DMS114 treated with DMSO at 0.1 percent for 48 hours (cell line): Measurements from ENCODE around the gene MRPS21.

Experiments
- DNase-seq: peaks from one replicate; lab custom pipeline; 2025; ENCODE audit not compliant: unreplicated experiment; lab: John Stamatoyannopoulos, UW

Gene MRPS21

GRCh38 chr1:150293433-150294253, at the start of gene MRPS21:
TSS of gene MRPS21 (plus strand) at chr1:150293861. CDS start at chr1:150294367, 506 bp downstream.
- peak; percentile 98 for DNase-seq

DNA sequence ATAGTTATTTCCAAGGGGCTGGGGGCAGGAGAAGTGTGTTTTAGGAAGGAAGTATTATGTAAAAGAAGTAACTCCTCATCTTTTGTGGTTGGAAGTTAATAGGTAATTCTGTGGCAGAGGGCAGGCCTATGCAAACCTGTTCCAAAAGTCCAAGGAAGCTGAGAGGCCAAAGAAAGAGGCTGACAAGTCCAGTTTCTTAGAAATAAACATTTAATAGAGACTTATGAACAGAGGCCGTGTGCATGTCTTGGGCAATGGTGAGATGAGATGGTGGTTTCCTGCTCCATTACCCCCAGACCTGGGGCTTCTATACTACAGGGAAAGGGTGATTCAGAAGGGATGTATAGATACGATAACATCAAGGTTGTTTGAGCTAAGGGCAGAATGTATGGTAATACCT, 43.7 kb upstream of the MRPS21 start:
- DNase-seq: no peak

DNA sequence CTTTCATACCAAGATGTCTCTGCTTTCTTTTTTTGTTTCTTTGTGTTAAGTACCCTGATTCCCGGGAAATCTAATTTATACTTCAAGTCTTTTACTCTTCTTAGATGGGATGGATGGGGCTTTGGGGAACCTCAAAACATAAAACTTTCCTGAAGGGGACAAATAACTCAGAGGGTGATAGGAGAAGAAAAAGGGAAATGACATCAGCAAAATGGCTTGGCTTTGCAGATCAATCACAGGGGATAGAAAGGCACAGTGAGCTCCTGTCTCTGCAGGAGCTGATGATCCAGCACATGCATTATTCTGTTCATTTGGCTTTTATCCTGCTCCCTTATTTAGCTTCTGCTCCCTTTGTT, 37.5 kb upstream of the MRPS21 start:
- no peak for DNase-seq

DNA sequence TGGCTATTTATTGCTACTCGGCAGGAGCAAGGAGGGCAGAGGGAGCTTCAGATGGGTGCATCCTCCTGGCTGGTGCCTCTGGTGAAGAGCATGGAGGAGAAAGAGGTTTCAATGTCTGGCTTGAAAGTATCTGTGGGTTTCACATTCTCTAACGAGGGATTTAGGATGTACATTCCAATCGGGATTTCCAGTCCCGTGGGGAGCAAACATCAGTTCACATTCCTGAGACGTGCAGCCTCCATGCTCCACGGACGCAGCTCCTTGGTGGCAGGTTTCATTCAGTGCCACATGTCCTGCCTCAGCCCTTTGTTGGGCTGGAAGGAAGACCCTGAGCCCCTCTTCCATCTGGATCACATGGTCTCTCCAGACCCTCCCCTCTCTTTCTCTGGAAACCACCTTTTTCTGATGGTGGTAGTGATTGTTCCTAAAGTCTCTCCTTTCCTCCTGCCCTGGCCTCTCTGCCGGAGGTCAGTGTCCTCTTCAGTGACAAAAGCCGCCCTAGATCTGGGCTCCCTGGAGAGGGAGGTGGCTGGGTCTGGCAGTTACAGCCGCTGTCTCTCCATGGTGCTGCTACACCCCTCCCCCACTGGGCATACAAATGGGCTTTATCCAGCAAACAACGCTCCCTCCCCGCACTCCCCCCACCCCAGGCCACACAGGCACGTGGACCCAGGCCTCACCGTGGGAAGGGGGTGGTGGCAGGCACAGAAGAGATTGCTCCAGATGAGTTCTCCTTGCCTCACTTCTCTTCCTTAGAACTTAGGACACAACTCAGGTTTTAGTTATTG, 36.9 kb upstream of the MRPS21 start:
- no peak for DNase-seq

DNA sequence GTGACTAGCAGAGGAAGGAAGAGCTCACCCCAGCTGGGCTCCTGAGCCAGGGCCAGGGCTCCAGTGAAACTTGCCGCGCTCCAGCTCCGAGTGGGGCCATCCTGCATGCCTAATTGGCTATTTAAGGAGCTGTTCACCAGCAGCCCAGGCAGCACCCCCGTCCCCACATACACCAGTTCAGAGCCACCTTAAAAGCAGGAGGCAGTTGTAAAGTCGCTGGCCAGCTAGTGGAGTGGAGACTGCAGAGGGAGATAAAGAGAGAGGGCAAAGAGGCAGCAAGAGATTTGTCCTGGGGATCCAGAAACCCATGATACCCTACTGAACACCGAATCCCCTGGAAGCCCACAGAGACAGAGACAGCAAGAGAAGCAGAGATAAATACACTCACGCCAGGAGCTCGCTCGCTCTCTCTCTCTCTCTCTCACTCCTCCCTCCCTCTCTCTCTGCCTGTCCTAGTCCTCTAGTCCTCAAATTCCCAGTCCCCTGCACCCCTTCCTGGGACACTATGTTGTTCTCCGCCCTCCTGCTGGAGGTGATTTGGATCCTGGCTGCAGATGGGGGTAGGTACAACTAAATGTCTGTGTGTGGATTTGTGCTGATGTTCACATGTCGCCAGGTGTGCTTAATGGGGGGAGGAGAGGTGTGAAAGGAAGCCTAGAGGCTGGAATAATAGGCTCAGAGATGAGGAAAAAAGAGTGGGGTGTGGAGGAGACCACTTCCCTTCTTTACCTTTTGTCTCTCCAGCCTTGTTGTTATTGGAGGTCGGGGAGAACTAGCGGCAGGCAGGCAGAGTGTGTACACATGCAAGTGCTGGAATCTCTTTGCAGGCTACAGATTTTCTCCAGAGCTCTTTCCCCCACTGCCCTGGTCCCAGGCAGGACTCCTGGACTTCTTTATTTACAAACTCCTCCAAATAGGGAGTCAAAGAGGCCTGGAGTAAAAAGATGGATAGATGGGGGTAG, 35.8 kb upstream of the MRPS21 start, which contains the start of gene CA14:
CA14 (plus strand) TSS at position 151 of the 962 bp plus-strand sequence; CDS start at position 506, 355 bp downstream.
- no peak for DNase-seq

DNA sequence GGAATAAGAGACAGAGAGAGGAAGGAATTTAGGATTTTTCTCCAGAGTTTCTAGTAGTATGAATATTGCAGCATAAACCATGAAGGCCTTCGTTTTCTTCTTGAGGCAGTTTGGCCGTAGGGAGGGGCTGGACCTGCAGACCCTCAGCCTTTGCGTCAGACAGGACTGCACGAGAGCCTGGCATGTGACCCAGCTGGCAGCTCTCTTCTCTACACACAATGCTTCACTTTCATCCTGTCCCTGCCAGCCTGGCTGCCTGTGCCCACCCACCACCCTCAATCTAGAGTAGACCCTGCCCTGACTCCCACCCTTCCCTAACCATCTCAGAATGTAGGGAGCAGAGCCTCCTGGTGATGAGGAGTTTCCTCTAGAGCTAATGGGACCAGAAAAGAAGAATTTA, 34.4 kb upstream of the MRPS21 start:
- no peak for DNase-seq

DNA sequence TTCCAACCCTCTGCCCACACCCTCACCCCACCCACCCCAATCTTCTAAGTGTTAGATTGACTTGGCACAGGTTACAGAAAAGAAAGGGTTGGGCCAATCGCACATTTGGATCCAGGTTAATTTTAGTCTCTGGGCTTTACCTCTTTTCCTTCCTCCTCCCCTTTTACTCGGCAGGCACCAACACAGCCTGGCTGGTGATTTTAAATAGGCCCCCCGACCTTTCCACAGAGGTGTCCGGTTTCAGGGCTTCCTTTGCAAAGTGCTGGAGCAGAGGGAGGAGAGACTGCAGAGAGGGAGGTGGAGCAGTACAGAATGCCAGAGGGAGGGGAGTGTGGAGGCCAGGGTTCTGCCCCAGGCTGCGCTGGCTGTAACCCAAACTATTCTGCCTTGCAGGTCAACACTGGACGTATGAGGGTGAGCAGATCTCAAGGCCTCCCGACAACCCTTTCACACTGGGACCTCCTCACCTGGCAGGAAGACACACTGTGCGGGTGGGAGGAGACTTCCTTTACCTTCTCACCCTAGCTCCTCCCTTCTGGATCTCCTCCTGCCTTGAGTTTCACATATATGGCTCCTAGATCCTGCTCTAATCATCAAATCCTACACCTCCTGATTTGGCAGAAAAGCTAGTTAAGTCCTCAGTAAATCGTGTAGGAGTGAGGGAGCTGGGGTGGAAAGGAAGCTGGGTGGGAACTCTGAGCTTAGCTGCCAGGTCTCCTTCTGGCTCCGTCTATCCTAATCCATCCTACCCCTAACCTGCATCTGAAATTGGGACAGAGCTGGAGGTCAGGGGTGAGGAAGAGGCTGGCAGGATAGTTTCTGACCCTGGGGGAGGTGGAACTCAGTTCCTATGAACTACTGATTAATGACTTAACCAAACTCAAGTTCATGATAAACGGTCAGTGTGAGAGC, 33.6 kb upstream of the MRPS21 start:
- DNase-seq: no peak

DNA sequence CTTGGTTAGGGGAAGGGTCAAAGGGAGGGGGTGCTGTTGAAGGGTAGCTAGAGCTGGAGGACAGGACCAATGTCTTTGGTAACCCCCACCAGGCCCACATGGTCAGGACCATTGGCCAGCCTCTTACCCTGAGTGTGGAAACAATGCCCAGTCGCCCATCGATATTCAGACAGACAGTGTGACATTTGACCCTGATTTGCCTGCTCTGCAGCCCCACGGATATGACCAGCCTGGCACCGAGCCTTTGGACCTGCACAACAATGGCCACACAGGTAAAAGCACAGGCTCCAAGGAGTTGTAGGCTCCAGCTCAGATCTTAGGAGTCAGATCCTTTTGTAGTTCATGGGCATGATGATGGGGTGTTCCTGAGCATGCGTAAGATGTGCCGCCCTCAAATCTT, 32.3 kb upstream of the MRPS21 start:
- no peak for DNase-seq

DNA sequence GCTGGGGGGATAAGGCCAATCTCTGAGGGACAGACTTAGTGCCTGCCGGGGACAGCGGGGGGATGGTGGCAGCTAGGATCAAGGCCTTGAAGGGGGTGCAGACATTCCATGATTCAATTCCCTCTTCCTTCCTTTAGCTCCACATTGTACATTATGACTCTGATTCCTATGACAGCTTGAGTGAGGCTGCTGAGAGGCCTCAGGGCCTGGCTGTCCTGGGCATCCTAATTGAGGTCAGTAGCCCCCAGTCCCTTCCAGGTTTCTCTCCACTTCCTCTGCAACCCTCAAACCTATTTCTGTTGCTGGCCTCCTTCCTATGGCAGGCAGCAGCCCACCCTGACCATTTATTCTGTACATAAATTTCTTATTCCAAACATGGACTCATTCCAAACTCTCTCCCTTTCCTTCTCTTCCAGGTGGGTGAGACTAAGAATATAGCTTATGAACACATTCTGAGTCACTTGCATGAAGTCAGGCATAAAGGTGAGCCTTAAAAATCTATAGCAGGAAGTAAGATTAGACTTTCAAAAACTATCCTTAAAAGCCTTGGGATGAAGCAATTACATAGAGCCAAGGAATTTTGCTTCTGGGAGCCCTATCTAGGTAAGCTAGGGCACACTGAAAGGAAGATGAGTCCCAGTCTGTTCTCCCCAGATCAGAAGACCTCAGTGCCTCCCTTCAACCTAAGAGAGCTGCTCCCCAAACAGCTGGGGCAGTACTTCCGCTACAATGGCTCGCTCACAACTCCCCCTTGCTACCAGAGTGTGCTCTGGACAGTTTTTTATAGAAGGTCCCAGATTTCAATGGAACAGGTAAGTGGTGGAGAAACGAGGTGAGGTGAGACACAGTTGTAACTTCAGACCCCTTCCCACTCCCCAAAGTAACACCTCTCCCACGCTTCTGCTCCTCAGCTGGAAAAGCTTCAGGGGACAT, 31.0 kb upstream of the MRPS21 start:
- no peak for DNase-seq

DNA sequence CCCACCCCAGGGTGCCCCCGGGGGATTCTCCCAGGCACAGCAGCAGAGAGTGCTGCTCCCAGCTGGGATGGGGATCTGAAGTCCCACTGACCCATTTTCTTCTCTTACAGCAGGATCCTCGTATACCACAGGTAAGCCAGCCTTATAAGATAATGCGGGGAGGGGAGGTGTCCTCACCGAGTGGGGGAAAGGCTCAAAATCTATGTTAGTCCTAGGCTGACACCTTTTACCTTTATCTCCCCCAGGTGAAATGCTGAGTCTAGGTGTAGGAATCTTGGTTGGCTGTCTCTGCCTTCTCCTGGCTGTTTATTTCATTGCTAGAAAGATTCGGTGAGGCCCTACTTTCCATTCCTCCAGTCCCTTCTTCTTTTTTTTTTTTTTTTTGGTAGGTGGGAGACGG, 30.1 kb upstream of the MRPS21 start:
- DNase-seq: no peak

DNA sequence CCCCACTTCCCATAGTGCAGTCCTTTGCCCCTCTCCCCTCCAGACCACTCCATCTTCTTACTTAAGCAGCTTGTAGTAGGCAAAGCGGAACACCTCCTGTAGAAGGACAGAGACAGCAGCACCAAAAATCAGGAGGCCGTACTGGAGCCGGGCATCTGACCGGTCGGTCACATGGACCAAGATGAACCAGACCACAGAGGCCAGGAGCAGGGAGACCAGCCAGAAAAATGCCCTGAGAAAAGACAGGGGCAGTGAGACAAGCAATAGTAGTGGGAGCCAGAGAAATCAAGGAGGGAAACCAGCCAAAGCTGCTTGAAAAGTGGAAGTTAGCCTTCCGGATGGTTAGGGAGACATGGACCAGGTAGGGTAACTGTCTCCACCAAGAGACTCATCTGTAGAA, 25.8 kb upstream of the MRPS21 start:
- DNase-seq: no peak

GRCh38 chr1:150268340-150268704, 25.3 kb upstream of the MRPS21 start:
- DNase-seq: no peak

- DNase-seq: peak; percentile 99
These were observed 24.8 kb upstream of the MRPS21 start, which contains the start of gene APH1A for GRCh38 chr1:150268705-150269403. TSS of gene APH1A (minus strand) at chr1:150269016. CDS start at chr1:150268810, 206 bp downstream.

DNA sequence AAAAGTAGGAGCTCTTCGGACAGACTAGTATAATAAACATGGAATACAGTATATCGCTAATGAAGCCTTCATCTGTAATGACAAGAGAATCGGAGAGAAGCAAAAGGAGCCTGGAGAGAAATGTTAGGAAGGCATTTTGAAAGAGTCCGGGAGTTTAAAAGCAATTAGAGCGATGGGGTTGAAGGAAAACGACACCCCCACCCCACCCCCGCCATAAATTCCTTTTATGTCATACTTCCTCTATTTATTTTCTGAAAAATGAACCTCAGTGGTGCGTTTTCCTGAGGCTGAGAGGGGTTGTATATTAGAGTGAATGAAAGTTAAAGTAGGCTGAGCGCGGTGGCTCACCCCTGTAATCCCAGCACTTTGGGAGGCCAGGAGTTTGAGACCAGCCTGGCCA, 24.2 kb upstream of the MRPS21 start:
- DNase-seq: no peak

- DNase-seq: no peak
These were observed 22.2 kb upstream of the MRPS21 start for GRCh38 chr1:150271291-150271959.

- DNase-seq: no peak
These were observed 20.4 kb upstream of the MRPS21 start for GRCh38 chr1:150273311-150273710.

DNA sequence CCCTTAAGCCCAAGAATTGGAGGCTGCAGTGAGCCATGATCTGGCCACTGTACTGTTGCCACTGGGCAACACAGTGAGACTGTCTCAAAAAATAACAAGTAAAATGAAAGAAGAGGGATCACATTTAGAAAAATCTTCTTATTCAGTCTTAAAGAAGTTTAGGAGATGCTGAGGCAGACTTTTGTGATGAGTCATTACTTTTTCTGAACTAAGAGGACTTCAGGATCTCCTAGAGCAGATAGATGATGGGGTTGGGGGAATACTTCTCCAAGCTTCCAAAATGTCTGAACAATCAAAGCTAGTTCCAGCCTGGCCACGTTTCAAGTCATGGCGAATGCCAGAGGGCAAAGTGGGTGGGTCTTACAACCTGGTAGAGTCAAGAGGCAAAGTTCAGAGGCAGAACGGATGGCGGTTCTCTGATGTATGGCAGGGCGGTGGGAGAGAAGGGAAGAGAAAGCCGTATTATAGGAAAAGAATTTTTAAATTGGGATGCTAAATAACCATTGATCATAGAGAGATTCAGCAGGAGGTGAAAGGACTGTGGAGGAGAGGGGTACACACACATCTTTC, 13.4 kb upstream of the MRPS21 start:
- no peak for DNase-seq
